ENCODE data around the gene DMRT3.

DNA sequence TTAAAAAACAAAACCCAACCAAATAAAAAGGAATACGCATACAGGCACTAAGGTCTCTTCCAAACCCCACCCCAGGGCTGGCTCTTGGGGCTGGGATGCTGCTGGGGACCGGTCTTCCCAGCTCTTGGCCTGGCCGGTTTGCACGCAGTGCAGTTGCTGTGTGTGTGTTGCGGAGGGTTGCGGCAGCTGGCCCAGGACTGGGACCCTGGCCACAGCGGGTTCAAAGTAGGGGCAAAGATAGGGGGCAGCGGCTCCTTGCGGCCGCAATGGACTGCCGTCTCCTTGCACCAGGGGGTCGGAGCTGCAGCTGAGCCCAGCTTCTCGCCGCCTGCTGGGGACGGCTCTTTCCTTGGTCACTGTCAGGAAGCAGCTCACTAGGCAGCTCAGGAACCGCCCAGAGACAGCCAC, 5.0 kb downstream of the DMRT3 start:
- TF ChIP-seq CTCF (IDR thresholded peaks at IDR 0.05; ENCODE audit: low read depth, low read length, poor library complexity, severe bottlenecking): no peak
- TF ChIP-seq EZH2phosphoT487 (IDR thresholded peaks at IDR 0.05; ENCODE audit: borderline replicate concordance, low read length): no peak
